ENCODE measurements around the gene CTNNA1.

The CTNNA1 gene

DNA sequence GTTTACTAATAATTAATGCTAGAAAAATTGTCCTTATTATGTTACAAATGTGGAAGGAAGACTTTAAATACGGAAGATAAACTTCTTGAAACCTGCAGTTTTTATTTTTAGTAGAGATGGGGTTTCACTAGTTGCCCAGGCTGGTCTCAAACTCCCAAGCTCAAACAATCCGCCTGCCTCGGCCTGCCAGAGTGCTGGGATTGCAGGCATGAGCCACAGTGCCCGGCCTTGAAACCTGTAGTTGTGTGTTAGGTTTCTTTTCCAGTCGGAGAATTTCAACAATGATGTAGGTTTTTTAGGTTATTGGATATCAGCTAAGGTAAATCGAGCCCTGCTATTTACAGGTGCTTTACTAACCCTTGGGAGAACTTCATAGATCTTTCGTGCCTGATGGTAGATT, 30.8 kb downstream of the CTNNA1 start:
- Mint-ChIP-seq H3K27ac (no peak overlapping the region), H3K4me1 (peaks cover 22% of the 10 kb centered on the region), H3K27me3 (ENCODE audit: low read depth) (no peaks in the 10 kb centered on the region), H3K4me3 (no peak overlapping the region), H3K9me3 (no peaks in the 10 kb centered on the region), H3K36me3 (ENCODE audit: low read depth) (peaks cover 74% of the 10 kb centered on the region)
- TF ChIP-seq, protein P1, sequence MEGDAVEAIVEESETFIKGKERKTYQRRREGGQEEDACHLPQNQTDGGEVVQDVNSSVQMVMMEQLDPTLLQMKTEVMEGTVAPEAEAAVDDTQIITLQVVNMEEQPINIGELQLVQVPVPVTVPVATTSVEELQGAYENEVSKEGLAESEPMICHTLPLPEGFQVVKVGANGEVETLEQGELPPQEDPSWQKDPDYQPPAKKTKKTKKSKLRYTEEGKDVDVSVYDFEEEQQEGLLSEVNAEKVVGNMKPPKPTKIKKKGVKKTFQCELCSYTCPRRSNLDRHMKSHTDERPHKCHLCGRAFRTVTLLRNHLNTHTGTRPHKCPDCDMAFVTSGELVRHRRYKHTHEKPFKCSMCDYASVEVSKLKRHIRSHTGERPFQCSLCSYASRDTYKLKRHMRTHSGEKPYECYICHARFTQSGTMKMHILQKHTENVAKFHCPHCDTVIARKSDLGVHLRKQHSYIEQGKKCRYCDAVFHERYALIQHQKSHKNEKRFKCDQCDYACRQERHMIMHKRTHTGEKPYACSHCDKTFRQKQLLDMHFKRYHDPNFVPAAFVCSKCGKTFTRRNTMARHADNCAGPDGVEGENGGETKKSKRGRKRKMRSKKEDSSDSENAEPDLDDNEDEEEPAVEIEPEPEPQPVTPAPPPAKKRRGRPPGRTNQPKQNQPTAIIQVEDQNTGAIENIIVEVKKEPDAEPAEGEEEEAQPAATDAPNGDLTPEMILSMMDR (IDR thresholded peaks at IDR 0.05; ENCODE audit: unreplicated experiment in 3 of 3) = no peak

DNA sequence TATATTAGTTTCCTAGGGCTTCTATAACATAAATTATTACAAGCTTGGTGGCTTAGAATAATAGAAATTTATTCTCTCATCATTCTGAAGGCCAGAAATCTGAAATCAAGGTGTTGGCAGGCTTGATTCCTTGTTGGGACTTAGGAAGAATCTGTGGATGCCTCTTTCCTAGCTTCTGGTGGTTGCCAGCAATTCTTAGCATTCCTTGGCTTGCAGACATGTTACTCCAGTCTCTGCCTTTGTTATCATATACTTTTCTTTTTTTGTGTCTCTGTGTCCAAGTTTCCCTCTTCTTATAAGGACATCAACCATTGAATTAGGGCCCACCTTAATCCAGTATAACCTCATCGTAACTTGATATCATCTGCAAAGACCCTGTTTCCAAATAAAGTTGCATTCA, 31.4 kb downstream of the CTNNA1 start:
- Mint-ChIP-seq H3K36me3 (ENCODE audit: low read depth) (peaks cover 71% of the 10 kb centered on the region), H3K27me3 (ENCODE audit: low read depth) (no peaks in the 10 kb centered on the region), H3K9me3 (no peaks in the 10 kb centered on the region), H3K4me3 (no peak overlapping the region), H3K27ac (no peak overlapping the region), H3K4me1 (peaks cover 25% of the 10 kb centered on the region)
- TF ChIP-seq, protein P1 (IDR thresholded peaks at IDR 0.05; ENCODE audit: unreplicated experiment in 3 of 3) = no peak

DNA sequence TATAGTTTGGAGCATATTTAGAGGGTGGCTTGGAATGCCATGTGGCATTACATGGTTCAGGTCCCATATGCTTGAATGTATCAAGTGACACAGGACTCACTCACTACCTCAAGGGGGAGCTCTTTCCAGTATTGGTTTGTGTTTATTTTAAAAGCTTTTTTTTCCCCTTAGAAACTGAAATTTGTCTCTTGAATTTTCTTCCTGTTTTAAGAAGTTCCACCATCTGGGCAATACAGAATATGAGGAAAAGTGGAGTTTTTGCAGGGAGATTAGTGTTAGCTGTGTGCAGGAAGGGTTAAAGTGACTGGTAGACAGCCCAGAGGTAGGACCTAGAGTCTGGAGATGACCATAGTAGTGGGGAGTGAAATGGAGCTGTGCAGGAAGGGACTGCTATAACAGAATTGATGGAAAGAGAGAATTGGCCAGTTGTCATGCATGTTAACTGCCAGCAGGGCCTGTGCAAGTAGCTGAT, 36.6 kb downstream of the CTNNA1 start:
- H3K4me3 Mint-ChIP-seq = no peak overlapping the region
- no peaks in the 10 kb centered on the region for H3K27me3 Mint-ChIP-seq (ENCODE audit: low read depth)
- H3K36me3 Mint-ChIP-seq (ENCODE audit: low read depth) = peaks cover 34% of the 10 kb centered on the region
- TF ChIP-seq, protein P1 (IDR thresholded peaks at IDR 0.05; ENCODE audit: unreplicated experiment in 3 of 3) = peak in 2 of 3 experiments; percentile 31 to 55
- H3K4me1 Mint-ChIP-seq = peaks cover 64% of the 10 kb centered on the region
- H3K9me3 Mint-ChIP-seq = no peaks in the 10 kb centered on the region
- H3K27ac Mint-ChIP-seq = peak overlapping the region; percentile 6 to 27 (median 22)

DNA sequence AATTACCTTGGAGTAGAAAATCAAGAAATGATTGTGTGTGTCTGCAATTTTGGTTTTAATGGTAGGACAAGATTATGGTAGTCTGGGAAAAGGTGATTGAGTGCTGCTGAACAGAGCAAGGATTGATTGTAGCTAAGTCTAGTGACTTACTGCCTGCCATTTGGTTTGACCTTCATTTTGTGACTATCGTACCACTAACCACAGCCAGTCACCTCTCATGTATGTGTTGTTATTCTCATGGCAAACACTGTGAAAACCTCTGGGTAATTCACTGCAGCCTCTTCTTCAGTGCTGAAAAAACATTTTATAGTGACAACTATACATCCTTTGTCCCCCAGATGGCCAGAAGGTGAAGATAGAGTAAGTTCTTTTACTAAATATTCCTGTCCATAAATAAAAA, 37.5 kb downstream of the CTNNA1 start:
- H3K4me3 Mint-ChIP-seq = no peak overlapping the region

DNA sequence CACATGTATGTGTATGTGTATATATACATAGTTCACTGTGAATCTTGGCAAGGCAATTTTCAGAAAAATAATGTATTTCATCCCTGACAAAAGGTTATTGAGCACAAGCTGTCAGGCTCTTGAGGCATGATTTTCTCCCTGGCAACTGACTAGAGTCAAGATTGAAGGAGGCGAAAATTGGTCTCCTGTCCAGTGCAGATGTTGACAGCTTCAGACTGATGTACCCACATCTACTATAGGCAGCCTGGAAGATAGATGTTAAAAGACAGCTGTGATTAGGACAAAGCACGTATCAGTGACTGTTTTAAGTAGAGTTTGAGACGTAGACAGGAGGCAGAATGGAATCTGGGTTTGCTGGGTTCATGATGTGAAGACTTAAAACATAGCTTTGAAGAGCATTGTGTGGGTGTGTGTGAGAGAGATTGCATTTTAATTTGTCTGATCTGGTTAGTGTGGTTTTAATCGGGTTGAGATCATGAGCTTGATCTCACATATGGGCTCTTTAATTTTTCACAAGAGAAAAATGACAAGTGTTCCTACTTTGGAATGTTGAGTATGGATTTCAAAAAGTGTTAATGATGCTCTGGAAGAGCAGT, 39.1 kb downstream of the CTNNA1 start:
- Mint-ChIP-seq H3K27me3 (ENCODE audit: low read depth) (no peaks in the 10 kb centered on the region), H3K4me1 (peaks cover 72% of the 10 kb centered on the region), H3K36me3 (ENCODE audit: low read depth) (peaks cover 24% of the 10 kb centered on the region), H3K4me3 (no peak overlapping the region), H3K27ac (peak overlapping the region; percentile 15 to 54 (median 40)), H3K9me3 (no peaks in the 10 kb centered on the region)
- TF ChIP-seq, protein P1 (IDR thresholded peaks at IDR 0.05; ENCODE audit: unreplicated experiment in 3 of 3) = no peak

More for the DNA sequence above, 37.5 kb downstream of the CTNNA1 start:
- H3K9me3 Mint-ChIP-seq = no peaks in the 10 kb centered on the region
- peak overlapping the region in 2 of 3 experiments; percentile 6 to 57 for H3K27ac Mint-ChIP-seq
- no peaks in the 10 kb centered on the region for H3K27me3 Mint-ChIP-seq (ENCODE audit: low read depth)
- TF ChIP-seq, protein P1 (IDR thresholded peaks at IDR 0.05; ENCODE audit: unreplicated experiment in 3 of 3) = no peak
- peaks cover 30% of the 10 kb centered on the region for H3K36me3 Mint-ChIP-seq (ENCODE audit: low read depth)
- H3K4me1 Mint-ChIP-seq = peaks cover 67% of the 10 kb centered on the region

DNA sequence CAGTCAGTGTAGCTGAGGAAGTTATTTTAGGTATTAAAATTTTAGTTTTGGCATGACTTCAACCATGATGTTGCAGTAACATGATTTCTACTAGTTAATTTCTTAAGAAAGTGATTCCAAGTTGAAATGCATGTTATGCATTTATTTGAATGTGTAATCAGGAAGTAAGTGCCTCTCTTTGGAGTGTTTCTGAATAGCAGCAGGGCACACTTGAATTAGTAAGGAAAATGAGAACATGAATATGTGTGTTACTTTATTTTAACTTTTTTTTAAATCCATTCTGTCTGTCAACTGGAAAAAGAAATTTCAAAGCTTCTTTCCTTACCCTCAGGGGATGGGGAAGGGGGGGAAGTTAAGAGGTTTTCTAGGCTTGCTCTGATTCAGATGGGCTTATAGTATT, 40.4 kb downstream of the CTNNA1 start:
- Mint-ChIP-seq H3K36me3 (ENCODE audit: low read depth) (peaks cover 32% of the 10 kb centered on the region), H3K27me3 (ENCODE audit: low read depth) (no peaks in the 10 kb centered on the region), H3K4me3 (no peak overlapping the region), H3K4me1 (peaks cover 77% of the 10 kb centered on the region), H3K27ac (peak overlapping the region; percentile 1 to 77 (median 15)), H3K9me3 (peaks cover 2% of the 10 kb centered on the region)
- TF ChIP-seq, protein P1 (IDR thresholded peaks at IDR 0.05; ENCODE audit: unreplicated experiment in 3 of 3) = no peak
